Measurements from ENCODE around the gene YWHAQ.
"Not testable (repeated sequence)": the region's sequence is repeated elsewhere in the genome, so short reads cannot be mapped to it uniquely, and the experiment has no call there.

The YWHAQ gene

GRCh38 chr2:9552219-9553178, 78.3 kb downstream of the YWHAQ start:
- peak; percentile 78 for DNase-seq (ENCODE audit: low read depth)

- not testable (repeated sequence) for DNase-seq (ENCODE audit: low read depth)
Measured at GRCh38 chr2:9550859-9551391, 79.9 kb downstream of the YWHAQ start.

GRCh38 chr2:9549420-9549819, 81.4 kb downstream of the YWHAQ start:
- DNase-seq (ENCODE audit: low read depth), result no peak

GRCh38 chr2:9548506-9548905, 82.3 kb downstream of the YWHAQ start:
- no peak for DNase-seq (ENCODE audit: low read depth)

- no peak for DNase-seq (ENCODE audit: low read depth)
Measured at GRCh38 chr2:9547262-9547991, 83.4 kb downstream of the YWHAQ start.

- DNase-seq (ENCODE audit: low read depth), result no peak
Measured at GRCh38 chr2:9545502-9545901, 85.3 kb downstream of the YWHAQ start.

- DNase-seq (ENCODE audit: low read depth), result no peak
Measured at GRCh38 chr2:9543557-9543956, 87.2 kb downstream of the YWHAQ start.

GRCh38 chr2:9539531-9539930, 91.3 kb downstream of the YWHAQ start:
- DNase-seq (ENCODE audit: low read depth), result peak; percentile 45

GRCh38 chr2:9538000-9538507, 92.7 kb downstream of the YWHAQ start:
- peak; percentile 63 for DNase-seq (ENCODE audit: low read depth)

GRCh38 chr2:9536504-9536903, 94.3 kb downstream of the YWHAQ start:
- no peak for DNase-seq (ENCODE audit: low read depth)

GRCh38 chr2:9535177-9535576, 95.6 kb downstream of the YWHAQ start:
- no peak for DNase-seq (ENCODE audit: low read depth)
